ENCODE data around the gene MED27. TPM values are rescaled to one million over a fixed set of nuclear protein-coding genes. Genes with fewer than 3 reads are reported as not detected.

MED27 gene
- total and polyA plus RNA-seq, 10 of the 15 experiments (the other 5 are each of a cell fraction or from before 2014, with no cell fraction given), result 20.3 to 50.3 (median 35.5) TPM

- no peak for TF ChIP-seq ZNF687 (IDR thresholded peaks at IDR 0.05)
- no peak for TF ChIP-seq CHD4 (IDR thresholded peaks at IDR 0.05)
- TF ChIP-seq CUX1 (IDR thresholded peaks at IDR 0.05; ENCODE audit: insufficient replicate concordance, low read depth, low read length), result no peak
- TF ChIP-seq POLR2AphosphoS5 (IDR thresholded peaks at IDR 0.05; ENCODE audit: low read length), result no peak
Measured at GRCh38 chr9:131875828-131876485, 203.7 kb downstream of the MED27 start (continued).
